OCI-LY3 (cell line): ENCODE measurements around the gene NANS.

ENCODE experiments used
- EZH2phosphoT487 ChIP-seq: fragments of 200-600 bp; shearing (Covaris generic); IDR thresholded peaks from 2 replicates; pipeline ENCODE4 v1.6.1; 2018; ENCODE audit warnings: antibody characterized with exemption, mixed run types, low read depth
- TF ChIP-seq, protein P1 (sequence below): fragments of 200-600, 300-600 bp; sonication (generic); IDR thresholded peaks from 2 replicates; pipeline ENCODE4 v1.5.1; 2014; ENCODE audit warnings: antibody characterized with exemption, low read length, low read depth

- TF ChIP-seq, protein P1, sequence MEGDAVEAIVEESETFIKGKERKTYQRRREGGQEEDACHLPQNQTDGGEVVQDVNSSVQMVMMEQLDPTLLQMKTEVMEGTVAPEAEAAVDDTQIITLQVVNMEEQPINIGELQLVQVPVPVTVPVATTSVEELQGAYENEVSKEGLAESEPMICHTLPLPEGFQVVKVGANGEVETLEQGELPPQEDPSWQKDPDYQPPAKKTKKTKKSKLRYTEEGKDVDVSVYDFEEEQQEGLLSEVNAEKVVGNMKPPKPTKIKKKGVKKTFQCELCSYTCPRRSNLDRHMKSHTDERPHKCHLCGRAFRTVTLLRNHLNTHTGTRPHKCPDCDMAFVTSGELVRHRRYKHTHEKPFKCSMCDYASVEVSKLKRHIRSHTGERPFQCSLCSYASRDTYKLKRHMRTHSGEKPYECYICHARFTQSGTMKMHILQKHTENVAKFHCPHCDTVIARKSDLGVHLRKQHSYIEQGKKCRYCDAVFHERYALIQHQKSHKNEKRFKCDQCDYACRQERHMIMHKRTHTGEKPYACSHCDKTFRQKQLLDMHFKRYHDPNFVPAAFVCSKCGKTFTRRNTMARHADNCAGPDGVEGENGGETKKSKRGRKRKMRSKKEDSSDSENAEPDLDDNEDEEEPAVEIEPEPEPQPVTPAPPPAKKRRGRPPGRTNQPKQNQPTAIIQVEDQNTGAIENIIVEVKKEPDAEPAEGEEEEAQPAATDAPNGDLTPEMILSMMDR, result no peak
- no peak for TF ChIP-seq EZH2phosphoT487
Observed at GRCh38 chr9:98099346-98099745, 42.8 kb downstream of the NANS start.
